Ovary (tissue), 3 donors: ENCODE results near the gene AP3S2.

Experiments used
- CTCF ChIP-seq, 3 donors: fragments of 450-650 bp in 2 of 3; fragments of 200-600 bp in 1 of 3; IDR thresholded peaks; one replicate each; pipeline versions ENCODE4 v1.5.1 to v1.8.0; 2016 to 2022; ENCODE audit warnings: antibody characterized with exemption in 3 of 3, mild to moderate bottlenecking in 1 of 3
- EP300 ChIP-seq: sonication (generic); formaldehyde crosslinking; IDR thresholded peaks from one replicate; pipeline ENCODE4 v1.6.1; 2017; ENCODE audit warnings: antibody characterized with exemption
- POLR2A ChIP-seq: fragments of 450-650 bp; IDR thresholded peaks from one replicate; pipeline ENCODE4 v1.6.1; 2017; ENCODE audit warnings: antibody characterized with exemption, mild to moderate bottlenecking, moderate library complexity
- donor health status: DM: no; HTN: no; CAD: no.

- TF ChIP-seq POLR2A (no peak), CTCF (IDR thresholded peaks at IDR 0.05) (no peak), EP300 (no peak)
Observed at GRCh38 chr15:89826671-89827655, 66.8 kb downstream of the AP3S2 start.
